Erythroblast (primary cell): ENCODE results near the gene SCUBE2.

Experiments
- GATA1 ChIP-seq: IDR thresholded peaks from 2 replicates; pipeline ENCODE4 v1.6.1; 2011; ENCODE audit warnings: low read depth, mild to moderate bottlenecking, control low read depth, low read length, moderate library complexity
- POLR2A ChIP-seq: IDR thresholded peaks from 2 replicates; pipeline ENCODE4 v1.6.1; 2011; ENCODE audit warnings: mild to moderate bottlenecking, low read length

DNA sequence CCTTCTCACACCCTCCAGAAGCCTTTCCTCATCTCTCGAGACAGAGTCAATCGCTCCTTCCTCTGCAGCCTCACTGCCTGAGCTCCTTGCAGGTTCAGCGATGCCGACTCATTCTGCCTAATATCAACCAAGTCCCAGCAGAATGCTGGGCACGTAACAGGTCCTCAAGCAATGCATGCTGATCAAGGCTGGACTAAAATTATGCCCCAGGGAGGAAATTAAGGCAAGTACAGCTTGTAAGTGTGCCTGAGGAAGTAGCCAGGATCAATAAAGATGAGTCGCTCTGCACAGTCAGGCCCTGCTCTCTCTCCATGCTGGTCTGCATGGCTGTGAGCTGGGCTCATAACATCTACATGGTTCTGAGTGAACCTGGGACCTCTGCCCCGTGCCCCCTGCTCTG lies 62.0 kb downstream of the SCUBE2 start:
- no peak for TF ChIP-seq POLR2A
- no peak for TF ChIP-seq GATA1
